Measurements from ENCODE around the gene WIPF3. TPM values are rescaled to one million over a fixed set of nuclear protein-coding genes. Genes with fewer than 3 reads are reported as not detected.

WIPF3 gene
- total RNA-seq, 1 donor from 2014 or later, result 0.65 TPM

DNA sequence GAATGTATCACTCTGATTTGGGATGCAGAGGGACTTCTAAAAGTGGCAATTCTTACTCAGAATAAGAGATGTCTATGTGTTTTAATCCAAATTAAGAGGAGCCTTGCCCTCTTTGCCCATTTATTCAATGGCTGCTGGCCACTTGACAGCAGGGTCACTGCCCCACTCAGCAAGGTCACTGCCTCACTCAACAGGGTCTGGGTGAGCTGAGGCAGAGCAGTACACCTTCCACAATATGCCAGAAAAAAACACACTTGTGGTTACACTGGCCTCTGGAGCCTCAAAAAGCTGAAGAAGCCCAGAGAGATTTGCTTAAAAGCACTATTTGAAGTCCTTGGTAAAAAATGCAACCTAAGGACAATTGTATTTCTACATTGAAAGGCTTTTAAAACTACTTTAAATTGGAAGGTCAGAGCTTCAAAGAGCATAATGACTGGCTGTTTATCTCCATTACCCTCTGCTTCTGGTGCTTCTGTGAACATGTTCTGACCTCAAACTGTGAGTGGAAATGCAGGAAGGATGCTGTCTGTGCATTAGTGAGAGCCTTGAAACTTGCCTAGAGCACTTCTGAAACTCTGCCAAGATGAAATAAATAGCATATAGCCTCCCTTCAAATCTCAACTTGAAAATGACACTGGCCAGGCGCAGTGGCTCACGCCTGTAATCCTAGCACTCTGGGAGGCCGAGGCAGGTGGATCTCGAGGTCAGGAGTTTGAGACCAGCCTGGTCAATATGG, 35.1 kb upstream of the WIPF3 start:
- TF ChIP-seq, protein P1, sequence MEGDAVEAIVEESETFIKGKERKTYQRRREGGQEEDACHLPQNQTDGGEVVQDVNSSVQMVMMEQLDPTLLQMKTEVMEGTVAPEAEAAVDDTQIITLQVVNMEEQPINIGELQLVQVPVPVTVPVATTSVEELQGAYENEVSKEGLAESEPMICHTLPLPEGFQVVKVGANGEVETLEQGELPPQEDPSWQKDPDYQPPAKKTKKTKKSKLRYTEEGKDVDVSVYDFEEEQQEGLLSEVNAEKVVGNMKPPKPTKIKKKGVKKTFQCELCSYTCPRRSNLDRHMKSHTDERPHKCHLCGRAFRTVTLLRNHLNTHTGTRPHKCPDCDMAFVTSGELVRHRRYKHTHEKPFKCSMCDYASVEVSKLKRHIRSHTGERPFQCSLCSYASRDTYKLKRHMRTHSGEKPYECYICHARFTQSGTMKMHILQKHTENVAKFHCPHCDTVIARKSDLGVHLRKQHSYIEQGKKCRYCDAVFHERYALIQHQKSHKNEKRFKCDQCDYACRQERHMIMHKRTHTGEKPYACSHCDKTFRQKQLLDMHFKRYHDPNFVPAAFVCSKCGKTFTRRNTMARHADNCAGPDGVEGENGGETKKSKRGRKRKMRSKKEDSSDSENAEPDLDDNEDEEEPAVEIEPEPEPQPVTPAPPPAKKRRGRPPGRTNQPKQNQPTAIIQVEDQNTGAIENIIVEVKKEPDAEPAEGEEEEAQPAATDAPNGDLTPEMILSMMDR (IDR thresholded peaks at IDR 0.05), result no peak
- H3K4me1 Mint-ChIP-seq (ENCODE audit: low read depth), result no peaks in the 10 kb centered on the region
- no peak overlapping the region for H3K27ac Mint-ChIP-seq (ENCODE audit: unreplicated experiment)
- DNase-seq (ENCODE audit: low spot score), result no peak
- peaks cover 7% of the 10 kb centered on the region for H3K9me3 Mint-ChIP-seq (ENCODE audit: low read depth)
- H3K4me3 Mint-ChIP-seq (ENCODE audit: unreplicated experiment), result no peak overlapping the region
- H3K27me3 Mint-ChIP-seq (ENCODE audit: low read depth), result peaks cover 28% of the 10 kb centered on the region
- H3K36me3 Mint-ChIP-seq (ENCODE audit: low read depth), result no peaks in the 10 kb centered on the region

GRCh38 chr7:29779017-29779416, 27.3 kb upstream of the WIPF3 start:
- Mint-ChIP-seq H3K4me1 (ENCODE audit: low read depth) (no peaks in the 10 kb centered on the region), H3K9me3 (ENCODE audit: low read depth) (peaks cover 5% of the 10 kb centered on the region), H3K4me3 (ENCODE audit: unreplicated experiment) (no peak overlapping the region), H3K27me3 (ENCODE audit: low read depth) (peaks cover 42% of the 10 kb centered on the region), H3K27ac (ENCODE audit: unreplicated experiment) (no peak overlapping the region), H3K36me3 (ENCODE audit: low read depth) (no peaks in the 10 kb centered on the region)
- DNase-seq (ENCODE audit: low spot score), result no peak
- TF ChIP-seq, protein P1 (IDR thresholded peaks at IDR 0.05), result no peak

DNA sequence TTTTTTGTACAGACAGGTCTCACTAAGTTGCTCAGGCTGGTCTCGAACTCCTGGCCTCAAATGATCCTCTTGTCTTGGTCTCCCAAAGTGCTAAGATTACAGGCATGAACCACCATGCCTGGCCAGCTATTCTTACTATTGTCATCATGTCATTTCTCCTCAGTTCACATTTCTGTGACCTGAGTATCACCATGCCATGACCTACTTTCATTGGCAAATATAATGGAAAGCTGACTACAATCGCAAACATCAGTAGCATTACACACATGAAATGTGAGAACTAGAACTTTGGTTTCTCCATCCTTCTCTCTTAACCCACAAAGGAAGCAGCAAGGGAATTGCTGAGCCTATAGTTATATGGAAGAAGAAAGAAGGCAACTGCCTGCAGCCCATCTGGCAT, 26.0 kb upstream of the WIPF3 start:
- H3K36me3 Mint-ChIP-seq (ENCODE audit: low read depth), result no peaks in the 10 kb centered on the region
- H3K9me3 Mint-ChIP-seq (ENCODE audit: low read depth), result peaks cover 5% of the 10 kb centered on the region
- no peaks in the 10 kb centered on the region for H3K4me1 Mint-ChIP-seq (ENCODE audit: low read depth)
- no peak overlapping the region for H3K4me3 Mint-ChIP-seq (ENCODE audit: unreplicated experiment)
- TF ChIP-seq, protein P1 (IDR thresholded peaks at IDR 0.05), result no peak
- DNase-seq (ENCODE audit: low spot score), result no peak
- H3K27ac Mint-ChIP-seq (ENCODE audit: unreplicated experiment), result no peak overlapping the region
- peaks cover 36% of the 10 kb centered on the region for H3K27me3 Mint-ChIP-seq (ENCODE audit: low read depth)

DNA sequence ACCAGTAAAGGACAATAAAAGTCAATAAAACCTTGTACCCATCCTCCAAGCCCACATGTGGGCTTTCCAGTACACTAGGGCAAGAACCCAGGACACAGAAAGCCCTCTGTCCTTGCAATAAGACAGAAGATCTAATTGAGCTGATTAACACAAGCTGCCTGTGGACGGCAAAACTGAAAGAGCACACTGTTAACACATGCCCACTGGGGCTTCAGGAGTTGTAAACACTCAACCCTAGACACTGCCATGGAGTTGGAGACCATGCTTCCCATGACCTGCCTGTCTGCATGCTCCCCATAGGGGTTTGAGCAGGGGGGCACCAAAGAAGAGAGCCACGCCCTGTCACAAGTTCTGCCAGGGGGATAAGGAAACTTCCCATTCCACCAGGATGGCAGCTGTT, 22.6 kb upstream of the WIPF3 start:
- Mint-ChIP-seq H3K27me3 (ENCODE audit: low read depth) (peaks cover 15% of the 10 kb centered on the region), H3K4me1 (ENCODE audit: low read depth) (no peaks in the 10 kb centered on the region), H3K36me3 (ENCODE audit: low read depth) (no peaks in the 10 kb centered on the region), H3K9me3 (ENCODE audit: low read depth) (peaks cover 5% of the 10 kb centered on the region), H3K27ac (ENCODE audit: unreplicated experiment) (no peak overlapping the region), H3K4me3 (ENCODE audit: unreplicated experiment) (no peak overlapping the region)
- TF ChIP-seq, protein P1 (IDR thresholded peaks at IDR 0.05), result no peak
- DNase-seq (ENCODE audit: low spot score), result no peak

- Mint-ChIP-seq H3K4me1 (ENCODE audit: low read depth) (no peaks in the 10 kb centered on the region), H3K9me3 (ENCODE audit: low read depth) (peaks cover 5% of the 10 kb centered on the region), H3K27me3 (ENCODE audit: low read depth) (peaks cover 17% of the 10 kb centered on the region), H3K36me3 (ENCODE audit: low read depth) (peaks cover 2% of the 10 kb centered on the region), H3K4me3 (ENCODE audit: unreplicated experiment) (no peak overlapping the region), H3K27ac (ENCODE audit: unreplicated experiment) (no peak overlapping the region)
- DNase-seq (ENCODE audit: low spot score), result no peak
- TF ChIP-seq, protein P1 (IDR thresholded peaks at IDR 0.05), result no peak
Measured at GRCh38 chr7:29793507-29793906, 12.8 kb upstream of the WIPF3 start.
